ENCODE results near the gene STK39.

The STK39 gene

GRCh38 chr2:167946441-167946841 lies 301.0 kb downstream of the STK39 start:
- Histone ChIP-seq H3K4me3 (ENCODE audit: insufficient read length, low read depth) (no peak overlapping the region), H3K27me3 (ENCODE audit: insufficient read depth, insufficient read length) (no peaks in the 10 kb centered on the region), H3K4me1 (ENCODE audit: insufficient read depth, insufficient read length) (no peaks in the 10 kb centered on the region), H3K9ac (ENCODE audit: insufficient read length, low read depth) (no peak overlapping the region), H3K36me3 (ENCODE audit: insufficient read depth, insufficient read length, low read length) (no peaks in the 10 kb centered on the region), H3K9me3 (ENCODE audit: insufficient read depth, low read length) (no peaks in the 10 kb centered on the region)
- TF ChIP-seq ZNF274 (IDR thresholded peaks at IDR 0.05; ENCODE audit: low read depth, low read length) (no peak), SUZ12 (IDR thresholded peaks at IDR 0.05; ENCODE audit: extremely low read depth, insufficient read depth, insufficient read length) (no peak), YY1 (IDR thresholded peaks at IDR 0.05; ENCODE audit: insufficient read depth, insufficient read length) (no peak)
- DNase-seq (ENCODE audit: low read depth, low spot score) = peak; percentile 66

DNA sequence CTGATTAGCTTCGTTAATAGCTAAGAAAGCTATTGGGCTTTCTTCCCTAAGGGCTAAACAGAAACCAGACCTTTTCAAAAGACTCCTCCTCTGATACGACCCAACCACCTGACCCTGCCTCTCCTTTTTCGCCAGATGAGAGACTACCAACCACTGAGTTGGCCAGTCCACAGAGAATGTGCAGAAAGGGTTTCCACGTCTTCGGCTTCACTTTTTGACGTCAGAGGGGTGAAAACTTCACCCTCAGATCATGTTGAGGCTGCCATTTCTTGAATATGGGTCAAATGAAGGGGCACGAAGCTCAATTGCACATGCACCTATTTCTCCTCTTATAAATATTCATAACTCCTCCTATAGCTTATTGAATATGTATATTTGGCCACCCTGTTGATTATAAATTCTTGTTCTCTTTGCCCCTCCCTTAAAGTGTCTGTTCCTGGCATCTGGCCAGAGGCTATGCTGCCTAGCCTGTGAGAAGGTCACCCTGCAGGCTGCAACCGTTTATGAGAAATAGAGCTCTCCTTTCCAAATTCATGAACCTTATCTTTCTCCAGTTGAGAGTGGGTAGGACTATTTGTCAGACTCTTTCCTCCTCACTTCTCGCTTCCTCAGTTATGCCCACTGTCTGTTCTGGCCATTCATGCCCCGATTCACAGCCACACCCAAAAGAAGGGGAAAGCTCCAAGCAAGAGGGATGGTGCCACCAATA lies 301.6 kb downstream of the STK39 start:
- TF ChIP-seq YY1 (IDR thresholded peaks at IDR 0.05; ENCODE audit: insufficient read depth, insufficient read length) (no peak), ZNF274 (IDR thresholded peaks at IDR 0.05; ENCODE audit: low read depth, low read length) (no peak), SUZ12 (IDR thresholded peaks at IDR 0.05; ENCODE audit: extremely low read depth, insufficient read depth, insufficient read length) (no peak)
- DNase-seq (ENCODE audit: low read depth, low spot score) = no peak
- H3K4me1 ChIP-seq (ENCODE audit: insufficient read depth, insufficient read length) = no peaks in the 10 kb centered on the region
- H3K27me3 ChIP-seq (ENCODE audit: insufficient read depth, insufficient read length) = no peaks in the 10 kb centered on the region
- H3K4me3 ChIP-seq (ENCODE audit: insufficient read length, low read depth) = no peak overlapping the region
- no peaks in the 10 kb centered on the region for H3K9me3 ChIP-seq (ENCODE audit: insufficient read depth, low read length)
- H3K36me3 ChIP-seq (ENCODE audit: insufficient read depth, insufficient read length, low read length) = no peaks in the 10 kb centered on the region
- no peak overlapping the region for H3K9ac ChIP-seq (ENCODE audit: insufficient read length, low read depth)

DNA sequence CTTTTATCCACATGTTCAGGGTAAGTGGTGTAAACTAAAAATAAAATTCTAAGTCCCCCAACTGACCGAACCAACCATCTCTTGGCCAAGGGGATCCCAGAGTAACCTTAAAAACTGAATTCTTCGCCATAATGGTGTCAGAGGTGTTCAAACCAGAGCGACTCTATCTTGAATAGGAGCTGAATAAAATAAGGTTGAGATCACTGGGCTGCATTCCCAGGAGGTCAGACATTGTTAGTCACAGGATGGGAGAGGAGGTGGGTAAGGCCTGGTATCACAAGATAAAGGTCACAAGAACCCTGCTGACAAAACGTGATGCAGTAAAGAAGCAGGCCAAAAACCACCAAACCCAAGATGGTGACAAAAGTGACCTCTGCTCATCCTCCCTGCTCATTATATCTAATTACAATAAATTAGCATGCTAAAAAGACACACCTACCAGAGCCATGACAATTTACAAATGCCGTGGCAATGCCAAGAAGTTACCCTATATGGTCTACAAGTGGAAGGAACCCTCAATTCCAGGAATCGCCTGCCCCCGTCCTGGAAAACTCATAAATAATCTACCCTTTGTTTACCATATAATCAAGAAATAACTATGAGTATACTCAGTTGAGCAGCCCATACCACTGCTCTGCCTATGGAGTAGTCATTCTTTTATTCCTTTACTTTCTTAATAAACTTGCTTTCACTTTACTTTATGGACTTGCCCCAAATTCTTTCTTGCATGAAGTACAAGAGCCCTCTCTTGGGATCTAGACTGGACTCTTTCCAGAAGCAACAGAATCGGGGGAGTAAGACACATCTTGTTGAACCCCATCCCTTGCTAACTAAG lies 302.4 kb downstream of the STK39 start:
- Histone ChIP-seq H3K4me3 (ENCODE audit: insufficient read length, low read depth) (no peak overlapping the region), H3K36me3 (ENCODE audit: insufficient read depth, insufficient read length, low read length) (no peaks in the 10 kb centered on the region), H3K27me3 (ENCODE audit: insufficient read depth, insufficient read length) (no peaks in the 10 kb centered on the region), H3K9ac (ENCODE audit: insufficient read length, low read depth) (no peak overlapping the region), H3K9me3 (ENCODE audit: insufficient read depth, low read length) (no peaks in the 10 kb centered on the region), H3K4me1 (ENCODE audit: insufficient read depth, insufficient read length) (no peaks in the 10 kb centered on the region)
- TF ChIP-seq ZNF274 (IDR thresholded peaks at IDR 0.05; ENCODE audit: low read depth, low read length) = no peak
- no peak for TF ChIP-seq SUZ12 (IDR thresholded peaks at IDR 0.05; ENCODE audit: extremely low read depth, insufficient read depth, insufficient read length)
- no peak for TF ChIP-seq YY1 (IDR thresholded peaks at IDR 0.05; ENCODE audit: insufficient read depth, insufficient read length)
- no peak for DNase-seq (ENCODE audit: low read depth, low spot score)

- H3K4me3 ChIP-seq (ENCODE audit: insufficient read length, low read depth) = no peak overlapping the region
- H3K36me3 ChIP-seq (ENCODE audit: insufficient read depth, insufficient read length, low read length) = no peaks in the 10 kb centered on the region
- no peak overlapping the region for H3K9ac ChIP-seq (ENCODE audit: insufficient read length, low read depth)
- no peaks in the 10 kb centered on the region for H3K27me3 ChIP-seq (ENCODE audit: insufficient read depth, insufficient read length)
- TF ChIP-seq ZNF274 (IDR thresholded peaks at IDR 0.05; ENCODE audit: low read depth, low read length) = no peak
- TF ChIP-seq YY1 (IDR thresholded peaks at IDR 0.05; ENCODE audit: insufficient read depth, insufficient read length) = no peak
- no peak for TF ChIP-seq SUZ12 (IDR thresholded peaks at IDR 0.05; ENCODE audit: extremely low read depth, insufficient read depth, insufficient read length)
- no peak for DNase-seq (ENCODE audit: low read depth, low spot score)
- no peaks in the 10 kb centered on the region for H3K4me1 ChIP-seq (ENCODE audit: insufficient read depth, insufficient read length)
- no peaks in the 10 kb centered on the region for H3K9me3 ChIP-seq (ENCODE audit: insufficient read depth, low read length)
These were observed 303.5 kb downstream of the STK39 start for GRCh38 chr2:167943897-167944296.

- DNase-seq (ENCODE audit: low read depth, low spot score) = no peak
- H3K27me3 ChIP-seq (ENCODE audit: insufficient read depth, insufficient read length) = no peaks in the 10 kb centered on the region
- no peak for TF ChIP-seq SUZ12 (IDR thresholded peaks at IDR 0.05; ENCODE audit: extremely low read depth, insufficient read depth, insufficient read length)
- TF ChIP-seq ZNF274 (IDR thresholded peaks at IDR 0.05; ENCODE audit: low read depth, low read length) = no peak
- no peak for TF ChIP-seq YY1 (IDR thresholded peaks at IDR 0.05; ENCODE audit: insufficient read depth, insufficient read length)
- H3K4me1 ChIP-seq (ENCODE audit: insufficient read depth, insufficient read length) = no peaks in the 10 kb centered on the region
- H3K36me3 ChIP-seq (ENCODE audit: insufficient read depth, insufficient read length, low read length) = no peaks in the 10 kb centered on the region
- H3K4me3 ChIP-seq (ENCODE audit: insufficient read length, low read depth) = no peak overlapping the region
- H3K9ac ChIP-seq (ENCODE audit: insufficient read length, low read depth) = no peak overlapping the region
- no peaks in the 10 kb centered on the region for H3K9me3 ChIP-seq (ENCODE audit: insufficient read depth, low read length)
These were observed 304.0 kb downstream of the STK39 start for GRCh38 chr2:167943368-167943767.

DNA sequence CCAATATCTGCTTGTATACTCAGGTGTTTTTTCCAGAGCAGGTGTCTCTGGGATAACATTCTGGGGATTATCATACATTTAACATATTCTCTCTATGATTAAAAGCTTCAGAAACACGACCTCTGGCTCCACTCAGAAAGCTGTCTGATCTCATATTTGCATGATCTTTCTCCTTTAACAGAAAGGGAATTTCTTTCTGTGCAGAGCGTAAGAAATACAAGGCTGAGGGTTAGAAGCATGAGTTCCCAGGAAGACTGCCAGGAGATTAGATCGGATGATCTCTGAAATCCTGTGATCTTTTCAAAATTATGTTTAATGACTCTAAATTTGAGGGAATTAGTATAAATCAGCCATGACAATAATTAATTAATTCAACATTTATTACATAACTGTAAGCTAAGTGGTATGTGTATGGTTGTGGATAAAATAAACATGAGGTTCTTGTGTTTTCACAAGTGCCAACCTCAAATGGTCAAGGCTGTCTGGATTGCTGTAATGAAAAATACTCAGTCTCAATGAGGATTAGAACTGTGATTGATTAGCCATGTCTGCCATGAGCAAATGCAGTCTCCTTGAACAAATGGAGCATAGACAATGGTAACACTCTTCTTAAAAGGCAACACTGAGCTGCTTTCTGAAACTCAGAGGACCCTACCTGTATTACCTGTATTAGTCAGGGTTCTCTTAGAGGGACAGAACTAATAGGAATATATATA lies 304.9 kb downstream of the STK39 start:
- no peak overlapping the region for H3K4me3 ChIP-seq (ENCODE audit: insufficient read length, low read depth)
- no peak for DNase-seq (ENCODE audit: low read depth, low spot score)
- no peaks in the 10 kb centered on the region for H3K4me1 ChIP-seq (ENCODE audit: insufficient read depth, insufficient read length)
- TF ChIP-seq SUZ12 (IDR thresholded peaks at IDR 0.05; ENCODE audit: extremely low read depth, insufficient read depth, insufficient read length) (no peak), ZNF274 (IDR thresholded peaks at IDR 0.05; ENCODE audit: low read depth, low read length) (no peak), YY1 (IDR thresholded peaks at IDR 0.05; ENCODE audit: insufficient read depth, insufficient read length) (no peak)
- no peaks in the 10 kb centered on the region for H3K27me3 ChIP-seq (ENCODE audit: insufficient read depth, insufficient read length)
- H3K36me3 ChIP-seq (ENCODE audit: insufficient read depth, insufficient read length, low read length) = no peaks in the 10 kb centered on the region
- H3K9me3 ChIP-seq (ENCODE audit: insufficient read depth, low read length) = no peaks in the 10 kb centered on the region
- no peak overlapping the region for H3K9ac ChIP-seq (ENCODE audit: insufficient read length, low read depth)

DNA sequence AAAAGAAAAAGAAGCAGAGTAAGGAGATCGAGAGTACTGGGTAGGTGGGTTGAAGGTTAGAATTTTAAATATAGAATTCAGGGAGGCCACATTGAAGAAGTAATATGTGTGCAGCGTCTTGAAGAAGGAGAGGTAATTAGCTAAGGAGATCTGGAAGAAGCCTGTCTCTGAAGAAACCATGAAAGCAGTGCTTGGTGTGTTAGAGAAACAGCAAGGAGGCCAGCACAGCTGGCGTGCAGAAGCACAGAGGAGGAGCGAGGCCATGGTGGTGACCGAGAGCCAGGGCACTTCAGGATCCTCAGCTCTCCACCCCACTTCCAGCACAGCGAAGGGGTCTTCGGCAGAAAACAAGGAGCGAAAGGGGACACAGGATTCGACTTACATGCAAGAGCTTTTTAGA lies 305.8 kb downstream of the STK39 start:
- TF ChIP-seq ZNF274 (IDR thresholded peaks at IDR 0.05; ENCODE audit: low read depth, low read length) (no peak), YY1 (IDR thresholded peaks at IDR 0.05; ENCODE audit: insufficient read depth, insufficient read length) (no peak), SUZ12 (IDR thresholded peaks at IDR 0.05; ENCODE audit: extremely low read depth, insufficient read depth, insufficient read length) (no peak)
- Histone ChIP-seq H3K36me3 (ENCODE audit: insufficient read depth, insufficient read length, low read length) (no peaks in the 10 kb centered on the region), H3K4me1 (ENCODE audit: insufficient read depth, insufficient read length) (no peaks in the 10 kb centered on the region), H3K27me3 (ENCODE audit: insufficient read depth, insufficient read length) (no peaks in the 10 kb centered on the region), H3K4me3 (ENCODE audit: insufficient read length, low read depth) (no peak overlapping the region), H3K9ac (ENCODE audit: insufficient read length, low read depth) (no peak overlapping the region), H3K9me3 (ENCODE audit: insufficient read depth, low read length) (no peaks in the 10 kb centered on the region)
- no peak for DNase-seq (ENCODE audit: low read depth, low spot score)
